Measurements from ENCODE around the gene CRACDL. TPM values are rescaled to one million over a fixed set of nuclear protein-coding genes. Genes with fewer than 3 reads are reported as not detected.
"Not testable (repeated sequence)": the region's sequence is repeated elsewhere in the genome, so short reads cannot be mapped to it uniquely, and the experiment has no call there.

CRACDL gene
- total RNA-seq, 1 donor from 2014 or later, result 6.2 TPM

DNA sequence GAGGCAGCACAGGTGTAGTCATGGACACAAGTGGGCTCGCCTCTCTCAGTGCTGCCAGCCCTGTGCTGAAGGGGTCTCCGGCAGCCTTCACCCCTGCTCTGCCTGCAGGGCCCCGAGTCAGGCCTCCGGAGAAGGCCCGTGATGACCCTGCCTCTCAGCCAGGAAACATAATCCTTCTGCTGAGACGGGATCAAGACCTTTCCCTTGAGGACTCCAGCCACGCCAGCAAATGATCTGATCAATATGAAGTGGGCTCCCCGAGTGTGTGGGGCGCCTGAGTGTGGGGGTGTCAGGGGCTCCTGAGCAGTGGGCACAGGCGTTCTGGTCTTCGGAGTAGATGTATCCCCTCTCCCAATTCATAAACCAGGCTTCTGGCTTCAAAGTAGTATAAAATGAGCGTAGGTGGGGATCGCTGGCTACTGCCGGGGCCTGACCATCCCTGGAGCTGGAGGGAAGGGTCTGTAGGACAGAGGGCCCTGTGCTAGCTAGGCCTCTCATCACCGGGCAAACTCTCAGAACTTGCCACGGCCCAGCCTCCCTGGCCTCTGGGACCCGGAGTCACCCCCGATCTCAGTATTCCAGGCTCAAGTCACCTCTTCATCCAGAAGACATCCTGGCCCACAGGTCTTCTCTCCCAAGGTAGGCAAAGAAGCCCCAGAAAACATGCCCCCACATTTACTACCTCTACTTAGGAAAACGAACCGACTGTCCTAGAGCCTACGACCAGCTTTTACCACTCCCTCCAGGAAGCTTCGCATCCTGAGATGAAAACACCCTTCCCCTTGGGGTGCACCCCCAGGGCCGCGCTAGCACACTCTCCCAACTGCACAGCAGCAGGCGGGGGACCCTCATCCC lies 33.6 kb downstream of the CRACDL start:
- TF ChIP-seq, protein P1, sequence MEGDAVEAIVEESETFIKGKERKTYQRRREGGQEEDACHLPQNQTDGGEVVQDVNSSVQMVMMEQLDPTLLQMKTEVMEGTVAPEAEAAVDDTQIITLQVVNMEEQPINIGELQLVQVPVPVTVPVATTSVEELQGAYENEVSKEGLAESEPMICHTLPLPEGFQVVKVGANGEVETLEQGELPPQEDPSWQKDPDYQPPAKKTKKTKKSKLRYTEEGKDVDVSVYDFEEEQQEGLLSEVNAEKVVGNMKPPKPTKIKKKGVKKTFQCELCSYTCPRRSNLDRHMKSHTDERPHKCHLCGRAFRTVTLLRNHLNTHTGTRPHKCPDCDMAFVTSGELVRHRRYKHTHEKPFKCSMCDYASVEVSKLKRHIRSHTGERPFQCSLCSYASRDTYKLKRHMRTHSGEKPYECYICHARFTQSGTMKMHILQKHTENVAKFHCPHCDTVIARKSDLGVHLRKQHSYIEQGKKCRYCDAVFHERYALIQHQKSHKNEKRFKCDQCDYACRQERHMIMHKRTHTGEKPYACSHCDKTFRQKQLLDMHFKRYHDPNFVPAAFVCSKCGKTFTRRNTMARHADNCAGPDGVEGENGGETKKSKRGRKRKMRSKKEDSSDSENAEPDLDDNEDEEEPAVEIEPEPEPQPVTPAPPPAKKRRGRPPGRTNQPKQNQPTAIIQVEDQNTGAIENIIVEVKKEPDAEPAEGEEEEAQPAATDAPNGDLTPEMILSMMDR (conservative IDR thresholded peaks at IDR 0.05), result no peak
- no peak overlapping the region for H3K4me3 Mint-ChIP-seq
- no peaks in the 10 kb centered on the region for H3K9me3 Mint-ChIP-seq
- H3K36me3 Mint-ChIP-seq, result no peaks in the 10 kb centered on the region
- H3K4me1 Mint-ChIP-seq (ENCODE audit: unreplicated experiment), result peaks cover 12% of the 10 kb centered on the region
- H3K27ac Mint-ChIP-seq, result no peak overlapping the region
- peaks cover 3% of the 10 kb centered on the region for H3K27me3 Mint-ChIP-seq
- no peak for DNase-seq (ENCODE audit: extremely low spot score, unreplicated experiment)

DNA sequence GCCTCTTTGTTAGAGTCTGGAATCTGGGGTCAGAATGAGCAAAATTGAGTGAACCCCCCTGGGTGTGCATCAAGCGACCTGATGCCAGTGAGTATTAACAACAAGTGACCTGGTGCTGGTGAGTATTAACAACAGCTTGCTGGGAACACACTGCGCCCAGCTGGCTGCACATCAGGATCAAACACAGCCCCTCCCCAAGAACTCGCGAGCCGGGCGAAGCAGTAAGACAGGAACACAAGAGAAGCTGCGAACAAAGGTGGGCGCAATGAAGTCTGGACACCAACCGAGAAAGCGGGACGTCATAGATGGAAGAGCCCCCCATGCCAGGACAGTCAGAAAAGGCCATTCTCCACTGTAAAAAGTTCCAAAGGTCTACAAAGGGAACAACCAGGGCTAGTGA lies 34.3 kb downstream of the CRACDL start:
- Mint-ChIP-seq H3K4me3 (no peak overlapping the region), H3K27ac (no peak overlapping the region), H3K4me1 (ENCODE audit: unreplicated experiment) (peaks cover 12% of the 10 kb centered on the region), H3K9me3 (no peaks in the 10 kb centered on the region), H3K27me3 (peaks cover 3% of the 10 kb centered on the region), H3K36me3 (no peaks in the 10 kb centered on the region)
- TF ChIP-seq, protein P1 (conservative IDR thresholded peaks at IDR 0.05), result no peak
- no peak for DNase-seq (ENCODE audit: extremely low spot score, unreplicated experiment)

DNA sequence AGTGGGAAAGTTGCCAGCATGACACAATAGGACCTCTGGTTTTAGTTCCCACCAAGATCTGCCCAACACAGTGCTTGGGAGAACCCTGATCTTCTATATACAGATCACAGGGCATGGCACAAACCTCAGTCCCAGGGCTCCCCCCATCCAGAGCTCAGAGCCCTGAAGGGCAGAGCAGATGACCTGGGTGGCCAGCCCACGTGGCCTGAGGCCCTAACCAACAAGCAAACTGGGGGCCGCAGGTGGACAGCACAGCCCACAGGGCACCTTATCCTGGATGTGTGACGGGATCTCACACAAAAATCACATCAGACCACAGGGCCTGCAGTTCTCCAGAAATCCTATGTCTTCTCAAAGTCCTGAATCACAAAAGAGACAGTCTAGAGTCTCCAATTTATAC lies 34.7 kb downstream of the CRACDL start:
- Mint-ChIP-seq H3K9me3 (no peaks in the 10 kb centered on the region), H3K4me3 (no peak overlapping the region), H3K27me3 (peaks cover 3% of the 10 kb centered on the region), H3K27ac (no peak overlapping the region), H3K4me1 (ENCODE audit: unreplicated experiment) (peaks cover 12% of the 10 kb centered on the region), H3K36me3 (no peaks in the 10 kb centered on the region)
- TF ChIP-seq, protein P1 (conservative IDR thresholded peaks at IDR 0.05), result no peak
- peak; percentile 45 for DNase-seq (ENCODE audit: extremely low spot score, unreplicated experiment)

DNA sequence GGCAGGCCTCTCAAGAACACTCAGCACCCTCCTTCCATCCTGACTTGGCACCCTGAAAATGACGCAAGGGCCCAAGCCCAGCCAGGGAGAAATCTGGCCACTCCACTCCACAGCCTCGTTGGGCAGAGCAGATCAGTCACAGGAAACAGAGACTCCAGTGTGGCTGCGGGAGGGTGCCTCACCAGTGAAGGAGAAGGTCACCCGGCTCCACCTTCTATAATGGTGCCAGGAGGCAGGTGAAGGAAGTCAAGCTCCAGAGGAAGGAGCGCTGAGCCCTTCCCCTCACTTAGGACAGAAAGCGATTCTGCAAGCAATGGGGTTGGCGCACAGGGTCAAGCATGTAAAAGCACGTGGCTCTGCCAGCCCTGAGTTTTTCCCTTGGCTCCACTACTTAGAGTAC lies 35.3 kb downstream of the CRACDL start:
- TF ChIP-seq, protein P1 (conservative IDR thresholded peaks at IDR 0.05), result no peak
- Mint-ChIP-seq H3K27me3 (peaks cover 3% of the 10 kb centered on the region), H3K36me3 (no peaks in the 10 kb centered on the region), H3K4me1 (ENCODE audit: unreplicated experiment) (peaks cover 16% of the 10 kb centered on the region), H3K9me3 (no peaks in the 10 kb centered on the region), H3K27ac (no peak overlapping the region), H3K4me3 (no peak overlapping the region)
- DNase-seq (ENCODE audit: extremely low spot score, unreplicated experiment), result peak; percentile 36

DNA sequence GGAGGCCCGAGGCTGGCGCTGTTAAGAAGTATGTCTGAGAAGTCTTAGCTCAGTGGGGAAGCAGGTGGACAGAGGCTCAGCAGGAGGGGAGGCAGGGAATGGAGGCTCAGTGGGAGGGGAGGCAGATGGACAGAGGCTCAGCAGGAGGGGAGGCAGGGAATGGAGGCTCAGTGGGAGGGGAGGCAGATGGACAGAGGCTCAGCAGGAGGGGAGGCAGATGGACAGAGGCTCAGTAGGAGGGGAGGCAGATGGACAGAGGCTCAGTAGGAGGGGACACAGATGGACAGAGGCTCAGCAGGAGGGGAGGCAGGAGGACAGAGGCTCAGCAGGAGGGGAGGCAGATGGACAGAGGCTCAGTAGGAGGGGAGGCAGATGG lies 36.3 kb downstream of the CRACDL start:
- not testable (repeated sequence) for H3K4me3 Mint-ChIP-seq; H3K27ac Mint-ChIP-seq; H3K9me3 Mint-ChIP-seq; H3K27me3 Mint-ChIP-seq; H3K36me3 Mint-ChIP-seq; DNase-seq (ENCODE audit: extremely low spot score, unreplicated experiment)
- H3K4me1 Mint-ChIP-seq (ENCODE audit: unreplicated experiment), result peaks cover 16% of the 10 kb centered on the region

DNA sequence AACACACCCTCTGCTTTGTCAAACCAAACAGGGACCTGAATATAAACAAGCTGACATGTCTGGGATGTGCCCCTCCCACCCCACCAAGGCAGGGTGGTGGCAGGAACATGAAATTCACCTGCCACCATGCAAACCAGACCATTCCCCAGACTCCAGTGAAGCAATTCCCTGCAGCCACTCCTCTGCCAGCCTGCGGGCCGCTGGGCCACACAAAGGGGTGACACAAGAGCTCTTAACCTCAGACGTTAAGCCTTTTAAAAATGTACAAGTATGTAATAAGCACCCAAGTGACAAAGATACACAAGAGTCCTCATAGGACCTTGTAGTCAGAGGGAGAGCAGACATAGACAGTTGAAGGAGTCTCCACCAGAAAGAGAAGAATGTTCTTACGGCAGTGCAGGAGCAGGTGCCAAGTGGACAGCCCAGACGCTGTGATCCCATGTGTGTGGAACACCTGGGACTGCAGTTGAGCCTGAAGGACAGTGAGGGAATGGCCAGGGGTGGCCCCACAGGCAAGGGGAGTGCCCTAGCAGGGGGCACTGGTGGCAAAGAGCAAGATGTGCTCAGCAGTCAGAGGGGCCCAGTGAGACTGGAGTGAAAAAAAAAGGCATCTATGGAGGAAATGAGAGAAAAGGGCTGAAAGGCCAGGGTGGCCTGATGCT lies 36.9 kb downstream of the CRACDL start:
- peaks cover 12% of the 10 kb centered on the region for H3K4me1 Mint-ChIP-seq (ENCODE audit: unreplicated experiment)
- no peak overlapping the region for H3K27ac Mint-ChIP-seq
- peaks cover 3% of the 10 kb centered on the region for H3K27me3 Mint-ChIP-seq
- TF ChIP-seq, protein P1 (conservative IDR thresholded peaks at IDR 0.05), result no peak
- no peak overlapping the region for H3K4me3 Mint-ChIP-seq
- DNase-seq (ENCODE audit: extremely low spot score, unreplicated experiment), result no peak
- H3K9me3 Mint-ChIP-seq, result no peaks in the 10 kb centered on the region
- H3K36me3 Mint-ChIP-seq, result no peaks in the 10 kb centered on the region

All from type B pancreatic cell (in vitro differentiated cells).